Measurements from ENCODE around the gene CNOT4. TPM values are rescaled to one million over a fixed set of nuclear protein-coding genes. Genes with fewer than 3 reads are reported as not detected.

CNOT4 gene
- total and polyA plus RNA-seq, 2 of the 8 experiments (the other 6 are each of a cell fraction or from before 2014, with no cell fraction given), result 10.9 to 25.8 TPM

DNA sequence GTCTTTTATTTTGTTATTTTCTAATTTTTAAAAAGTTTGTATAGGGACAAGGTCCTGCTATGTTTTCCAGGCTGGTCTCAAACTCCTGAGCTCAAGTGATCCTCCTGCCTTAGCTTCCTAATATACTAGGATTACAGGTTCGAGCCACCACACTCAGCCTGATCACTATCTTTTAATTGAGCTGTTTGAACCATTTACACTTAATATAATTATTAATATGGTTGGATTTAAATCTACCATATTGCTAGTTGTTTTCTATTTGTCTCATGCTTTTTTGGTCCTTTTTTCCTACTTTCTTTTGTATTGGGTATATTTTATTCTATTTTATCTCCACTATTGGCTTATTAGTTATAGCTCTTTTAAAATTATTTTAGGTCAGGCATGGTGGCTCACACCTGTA lies 13.2 kb upstream of the CNOT4 start:
- Histone ChIP-seq H3K4ac (replicated peaks; ENCODE audit: insufficient read length, low read depth, low read length) (no peak overlapping the region), H2BK12ac (ENCODE audit: low read depth, low read length) (no peak overlapping the region), H4K5ac (ENCODE audit: insufficient read length, low read depth, low read length) (no peak overlapping the region), H3K4me2 (ENCODE audit: insufficient read depth in 1 of 2, low read depth in 2 of 2, low read length in 2 of 2) (no peak overlapping the region), H4K8ac (ENCODE audit: extremely low read depth, insufficient read depth, low read length) (no peak overlapping the region), H3K56ac (replicated peaks; ENCODE audit: insufficient read length, low read depth, low read length) (no peak overlapping the region), H3K23me2 (ENCODE audit: low read depth, low read length) (no peaks in the 10 kb centered on the region), H2BK15ac (ENCODE audit: low read length) (no peak overlapping the region), H3K4me3 (ENCODE audit: extremely low read depth in 1 of 4, insufficient read depth in 2 of 4, low read depth in 3 of 4, low read length in 4 of 4) (no peak overlapping the region), H4K20me1 (replicated peaks in 1 of 2; ENCODE audit: control insufficient read depth in 1 of 2, insufficient read depth in 2 of 2, low read length in 2 of 2) (no peaks in the 10 kb centered on the region), H3K23ac (ENCODE audit: insufficient read length) (no peak overlapping the region), H3K27me3 (replicated peaks in 1 of 4; ENCODE audit: control insufficient read depth in 3 of 4, extremely low read depth in 1 of 4, insufficient read depth in 3 of 4, low read length in 3 of 4) (no peaks in the 10 kb centered on the region), H3K79me2 (ENCODE audit: control insufficient read depth in 1 of 2, insufficient read depth in 2 of 2, low read length in 2 of 2) (no peaks in the 10 kb centered on the region), H2BK20ac (ENCODE audit: low read length) (no peak overlapping the region), H3K4me1 (replicated peaks in 1 of 4; ENCODE audit: control insufficient read depth in 3 of 4, insufficient read depth in 4 of 4, low read length in 3 of 4) (no peaks in the 10 kb centered on the region), H3K79me1 (ENCODE audit: low read depth, low read length) (no peaks in the 10 kb centered on the region), H3K18ac (ENCODE audit: extremely low read depth, low read length) (no peak overlapping the region), H2AK5ac (ENCODE audit: low read depth, low read length) (no peak overlapping the region), H4K91ac (replicated peaks; ENCODE audit: insufficient read length, low read length) (no peak overlapping the region), H2BK120ac (replicated peaks; ENCODE audit: low read depth, low read length) (no peak overlapping the region), H2AFZ (ENCODE audit: low read length) (no peak overlapping the region), H3K36me3 (ENCODE audit: control insufficient read depth in 2 of 4, insufficient read depth in 4 of 4, low read length in 3 of 4) (no peaks in the 10 kb centered on the region), H3K9ac (replicated peaks in 1 of 4; ENCODE audit: extremely low read depth in 1 of 4, low read depth in 3 of 4, low read length in 3 of 4) (no peak overlapping the region), H3K9me3 (ENCODE audit: insufficient read depth in 2 of 2, low read depth in 1 of 2, low read length in 1 of 2) (no peaks in the 10 kb centered on the region), H3K14ac (ENCODE audit: insufficient read length) (no peak overlapping the region), H2BK5ac (ENCODE audit: low read depth, low read length) (no peak overlapping the region), H3K27ac (ENCODE audit: low read depth, low read length) (no peak overlapping the region)
- DNase-seq (ENCODE audit: low read depth in 1 of 2, low spot score in 2 of 2), result no peak
- 91% methylated on average over 1 of the region's 1 CpG; no CpG with 5 or more reads in 1 of the 2 experiments for WGBS, 2 experiments (ENCODE audit: extremely low coverage in 1 of 2, insufficient coverage in 1 of 2, insufficient read length in 1 of 2, insufficient replicate concordance in 2 of 2, low coverage in 1 of 2, low lambda C conversion rate in 2 of 2, missing lambda C conversion rate in 1 of 2)
- ChIA-PET POLR2A (ENCODE audit: partially characterized antibody) (no interaction called here), CTCF (ENCODE audit: partially characterized antibody) (interaction anchor here (0.6 to 2.6 kb wide), 7 partner anchors 10 to 249 kb away, joined by 3 to 12 read pairs (median 3); no protein-coding TSS in a partner anchor)
- FAIRE-seq, result no peak
- TF ChIP-seq GABPA (IDR thresholded peaks at IDR 0.05; ENCODE audit: borderline replicate concordance, insufficient read depth, low read length) (no peak), SRF (IDR thresholded peaks at IDR 0.05; ENCODE audit: low read depth, low read length) (no peak), RNF2 (IDR thresholded peaks at IDR 0.05; ENCODE audit: borderline replicate concordance, low read depth, low read length, missing control alignments, poor library complexity, severe bottlenecking) (no peak), YY1 (IDR thresholded peaks at IDR 0.05; ENCODE audit: low read depth, low read length) (no peak), SAP30 (IDR thresholded peaks at IDR 0.05; ENCODE audit: insufficient read depth, insufficient replicate concordance, low read length) (no peak), EP300 (IDR thresholded peaks at IDR 0.05; ENCODE audit: borderline replicate concordance in 1 of 2, low read depth in 2 of 2, low read length in 2 of 2) (no peak), SP2 (IDR thresholded peaks at IDR 0.05; ENCODE audit: low read length) (no peak), TAF1 (IDR thresholded peaks at IDR 0.05; ENCODE audit: low read depth, low read length) (no peak)
